ENCODE measurements around the gene FIGN. TPM values are rescaled to one million over a fixed set of nuclear protein-coding genes. Genes with fewer than 3 reads are reported as not detected.

The FIGN gene
- total RNA-seq, 1 experiment from 2014 or later, result not detected

GRCh38 chr2:163610817-163611556 is 124.8 kb downstream of the FIGN start:
- Histone ChIP-seq H3K79me2 (ENCODE audit: insufficient read depth, low read length) (no peaks in the 10 kb centered on the region), H3K9ac (ENCODE audit: low read length) (no peak overlapping the region), H3K9me3 (ENCODE audit: control insufficient read depth in 1 of 2, insufficient read depth in 1 of 2, low read depth in 1 of 2, low read length in 2 of 2) (no peaks in the 10 kb centered on the region), H3K27me3 (ENCODE audit: insufficient read depth, low read length) (peaks cover 48% of the 10 kb centered on the region), H3K4me3 (replicated peaks in 1 of 2; ENCODE audit: low read depth in 1 of 2, low read length in 2 of 2) (no peak overlapping the region), H3K27ac (ENCODE audit: low read depth, low read length) (no peak overlapping the region), H3K4me2 (ENCODE audit: low read length) (no peak overlapping the region), H4K20me1 (ENCODE audit: insufficient read depth) (no peaks in the 10 kb centered on the region), H3K9me2 (ENCODE audit: insufficient read depth) (no peaks in the 10 kb centered on the region), H3K4me1 (ENCODE audit: control insufficient read depth in 1 of 2, insufficient read depth in 2 of 2, low read length in 2 of 2) (no peaks in the 10 kb centered on the region), H3K36me3 (ENCODE audit: control insufficient read depth in 1 of 2, insufficient read depth in 2 of 2, low read length in 2 of 2) (no peaks in the 10 kb centered on the region), H2AFZ (ENCODE audit: low read depth, low read length, poor library complexity, severe bottlenecking) (no peak overlapping the region)
- TF ChIP-seq CBX3 (IDR thresholded peaks at IDR 0.05; ENCODE audit: low read depth) (no peak), SP1 (IDR thresholded peaks at IDR 0.05; ENCODE audit: low read depth) (no peak), YY1 (IDR thresholded peaks at IDR 0.05; ENCODE audit: extremely low read depth, insufficient replicate concordance, low read depth, low read length) (no peak), POLR2A (IDR thresholded peaks at IDR 0.05; ENCODE audit: borderline replicate concordance, extremely low read depth, insufficient read depth, insufficient read length) (no peak), RAD21 (IDR thresholded peaks at IDR 0.05; ENCODE audit: low read depth) (peak; percentile 37; the same call in 1 of the 2 replicates), CTCF (IDR thresholded peaks at IDR 0.05 in 2 of 3, conservative IDR thresholded peaks at IDR 0.05 in 1 of 3; ENCODE audit: borderline replicate concordance in 1 of 3, insufficient read depth in 1 of 3, low read depth in 2 of 3, low read length in 2 of 3) (peak in 2 of 3 experiments; percentile 47; a peak in 4 of 6 replicates), POLR2AphosphoS5 (IDR thresholded peaks at IDR 0.05; ENCODE audit: low read depth, low read length) (no peak), ELF1 (IDR thresholded peaks at IDR 0.05; ENCODE audit: borderline replicate concordance, low read depth) (no peak), ZNF274 (IDR thresholded peaks at IDR 0.05; ENCODE audit: low read depth, low read length) (no peak), ZFX (IDR thresholded peaks at IDR 0.05) (no peak), CEBPB (IDR thresholded peaks at IDR 0.05; ENCODE audit: low read depth) (no peak), EZH2phosphoT487 (IDR thresholded peaks at IDR 0.05; ENCODE audit: borderline replicate concordance) (no peak)
- ChIA-PET POLR2A (no interaction called here), RAD21 (ENCODE audit: low non-redundant PET in 1 of 2, low total read pairs in 2 of 2, uncharacterized antibody in 2 of 2, unreplicated experiment in 2 of 2) (no interaction called here), CTCF (interaction anchor here (0.7 to 1.2 kb wide), 4 partner anchors 9 to 428 kb away, joined by 3 to 5 read pairs (median 4); no protein-coding TSS in a partner anchor)
- DNase-seq (ENCODE audit: low read depth, low spot score) (peak; percentile 6), ATAC-seq (peak; percentile 80)
- intact Hi-C loops (cut with micrococcal nuclease), result loop anchor here (5.0 kb wide), 1 partner anchor 264 kb away; no protein-coding TSS in a partner anchor
- BruUV-seq (replicated peaks), result no TSS peak

Data from HCT116 (cell line).